HG02938 (cell line): Measurements from ENCODE around the gene CAMTA1.

ENCODE experiments used
- ATAC-seq: cut with Tn5 transposase; IDR thresholded peaks from one replicate; pipeline ENCODE4 v1.9.1; 2021; ENCODE audit warnings: mild to moderate bottlenecking, moderate library complexity; ENCODE audit not compliant: unreplicated experiment

CAMTA1 gene

DNA sequence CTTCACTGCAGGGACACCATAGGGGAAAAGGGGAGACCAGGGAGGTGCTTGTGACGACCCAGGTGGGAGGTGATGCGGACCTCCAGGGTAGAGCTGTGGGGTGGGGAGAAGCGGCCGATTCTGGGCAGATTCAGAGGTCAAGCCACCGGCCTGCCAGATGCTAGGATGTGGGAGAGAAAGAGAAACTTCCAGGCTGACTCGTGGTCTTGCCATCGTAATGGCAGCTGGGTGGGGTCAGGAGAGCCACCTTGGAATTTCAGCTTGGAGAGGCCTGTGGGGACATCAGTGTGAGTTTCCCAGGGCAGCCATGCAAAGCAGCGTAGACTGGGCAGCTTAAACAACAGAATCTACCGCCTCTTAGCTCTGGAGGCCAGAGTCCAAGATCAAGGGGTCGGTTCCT is 727.8 kb downstream of the CAMTA1 start:
- no peak for ATAC-seq

- ATAC-seq = no peak
Measured at GRCh38 chr1:7515175-7515574, 729.9 kb downstream of the CAMTA1 start.

DNA sequence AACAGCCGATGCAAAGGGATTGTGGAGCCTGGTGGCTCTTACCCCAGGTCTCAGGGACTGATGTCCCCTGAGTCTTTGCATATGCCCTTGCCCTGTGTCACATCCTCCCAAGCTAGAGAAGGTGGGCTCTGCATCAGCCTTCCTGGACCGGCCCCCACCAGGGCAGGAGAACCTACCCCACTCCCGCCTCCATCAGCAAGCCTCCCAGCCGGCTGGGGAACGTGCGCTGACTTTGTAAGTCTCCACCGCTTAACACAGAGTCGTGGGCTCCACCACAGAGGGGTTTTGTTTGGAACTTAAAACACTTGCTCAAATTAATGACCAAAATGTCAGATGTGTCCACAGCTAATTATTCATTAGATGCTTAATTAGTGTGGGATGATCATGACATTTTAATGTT is 730.6 kb downstream of the CAMTA1 start:
- ATAC-seq = no peak

DNA sequence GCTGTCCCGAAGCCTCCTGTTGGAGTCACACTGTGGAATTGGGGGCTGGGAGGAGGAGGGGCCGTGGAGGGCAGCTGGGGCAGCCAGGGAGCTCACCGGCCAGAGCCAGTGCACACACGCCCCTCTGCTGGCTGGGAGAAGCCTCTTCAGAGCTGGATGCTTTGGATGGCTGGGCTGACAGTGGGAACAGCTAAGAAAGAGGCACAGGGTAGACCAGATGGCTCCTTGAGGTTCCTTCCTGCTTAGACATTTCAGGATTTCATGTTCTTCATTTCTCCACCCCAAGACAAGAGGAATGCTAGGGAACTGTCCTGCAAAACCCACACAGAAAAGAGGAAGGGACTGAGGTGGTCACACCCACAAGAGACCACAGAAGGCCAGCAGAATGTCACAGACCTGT is 731.1 kb downstream of the CAMTA1 start:
- ATAC-seq = no peak

- ATAC-seq = no peak
Measured at GRCh38 chr1:7516929-7517328, 731.7 kb downstream of the CAMTA1 start.

- no peak for ATAC-seq
Measured at GRCh38 chr1:7517611-7518330, 732.5 kb downstream of the CAMTA1 start.

- no peak for ATAC-seq
Measured at GRCh38 chr1:7518411-7518810, 733.2 kb downstream of the CAMTA1 start.

DNA sequence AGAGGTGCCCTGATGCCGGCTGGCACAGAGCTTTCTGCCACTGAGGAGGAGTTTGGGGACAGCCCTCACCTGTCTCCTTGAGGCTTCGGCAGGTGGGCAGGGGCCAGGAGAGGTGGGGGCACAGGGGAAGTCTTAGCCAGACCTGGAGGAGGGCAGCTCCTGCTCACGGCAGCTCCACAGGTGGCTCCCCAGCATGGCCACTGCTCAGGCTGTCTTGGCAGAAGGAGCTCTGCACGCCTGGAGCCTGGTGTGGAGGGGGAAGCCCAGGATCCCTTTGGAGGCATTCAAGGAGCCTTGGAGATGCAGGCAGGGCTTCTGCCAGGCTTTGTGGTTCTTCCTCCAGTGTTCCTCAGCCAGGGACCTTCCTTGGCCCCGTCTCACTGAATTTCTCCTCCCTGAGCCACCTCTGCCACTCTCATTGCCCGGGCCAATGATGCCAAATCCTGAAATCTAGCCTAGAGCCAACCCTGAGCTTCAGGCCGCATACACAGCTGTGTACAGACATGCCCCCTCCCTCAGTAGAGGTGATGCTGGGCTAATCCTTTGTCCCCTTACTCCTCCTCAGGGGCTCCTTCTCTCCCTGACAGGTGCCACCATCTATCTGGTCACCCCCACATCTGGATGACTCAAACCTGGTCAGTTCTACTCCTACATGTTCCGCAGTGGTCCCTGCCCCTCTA is 734.1 kb downstream of the CAMTA1 start:
- ATAC-seq = no peak

GRCh38 chr1:7519861-7520395 is 734.7 kb downstream of the CAMTA1 start:
- ATAC-seq = no peak

DNA sequence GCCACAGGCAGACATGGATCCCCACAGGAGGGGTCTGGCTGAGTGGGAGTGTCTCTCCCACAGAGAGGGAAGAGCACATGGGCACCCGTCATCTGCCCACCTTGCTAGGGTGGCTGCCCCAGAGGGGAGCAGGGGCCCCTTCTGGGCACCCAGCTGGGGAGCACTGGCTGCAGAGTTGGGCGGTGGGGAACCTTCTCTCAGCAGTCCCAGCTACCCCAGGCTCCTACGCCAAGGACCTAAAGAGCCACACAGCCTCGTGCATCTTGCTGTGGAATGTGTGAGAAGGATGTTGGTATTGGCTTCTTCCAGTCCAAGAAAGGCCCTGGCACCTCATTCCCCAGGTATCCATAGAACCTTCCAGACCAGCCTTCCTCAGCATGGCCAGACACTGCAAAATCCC is 735.2 kb downstream of the CAMTA1 start:
- no peak for ATAC-seq

GRCh38 chr1:7524341-7525337 is 739.4 kb downstream of the CAMTA1 start:
- ATAC-seq = no peak

GRCh38 chr1:7525338-7526063 is 740.2 kb downstream of the CAMTA1 start:
- no peak for ATAC-seq

GRCh38 chr1:7526196-7526866 is 741.1 kb downstream of the CAMTA1 start:
- ATAC-seq = no peak

DNA sequence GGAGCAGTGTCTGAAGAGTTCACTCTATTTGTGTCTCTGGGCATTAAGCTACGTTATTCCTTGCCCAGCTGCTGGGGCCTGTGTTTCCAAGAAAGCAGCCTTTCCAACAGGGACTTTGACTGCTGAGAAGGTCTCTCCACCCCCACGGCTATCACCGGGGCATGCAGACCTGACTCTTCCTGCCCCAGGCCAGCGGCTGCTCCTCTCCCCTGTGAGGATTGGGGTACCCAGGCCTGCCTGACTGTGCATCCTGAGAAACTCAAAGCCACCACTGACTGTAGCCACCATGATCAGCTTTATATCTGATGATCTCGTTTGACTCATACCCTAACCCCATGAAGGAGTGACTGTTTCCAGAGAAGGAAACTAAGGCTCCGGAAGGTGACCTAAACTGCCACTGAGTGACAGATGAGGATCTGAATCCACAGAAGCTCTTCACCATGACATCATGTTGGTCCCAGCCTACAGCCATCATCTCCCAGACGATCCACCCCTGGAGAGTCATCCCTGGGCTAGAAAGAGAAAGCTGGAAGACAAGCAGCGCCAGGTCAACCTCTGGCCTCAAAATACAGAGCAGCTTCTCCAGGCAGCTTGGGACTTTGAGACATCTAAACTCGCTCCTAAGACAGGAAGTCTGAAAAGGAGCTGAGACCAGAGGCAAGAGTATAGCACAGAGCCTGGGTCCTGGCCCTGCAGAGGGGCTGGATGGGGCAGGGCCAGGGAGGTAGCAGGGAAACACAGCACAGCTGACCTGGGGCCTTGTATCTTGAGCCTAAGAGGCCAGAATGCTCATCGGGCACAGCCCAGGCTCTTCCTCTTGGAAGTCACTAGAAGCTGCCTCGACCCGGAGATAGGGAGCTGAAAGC is 741.8 kb downstream of the CAMTA1 start:
- no peak for ATAC-seq

DNA sequence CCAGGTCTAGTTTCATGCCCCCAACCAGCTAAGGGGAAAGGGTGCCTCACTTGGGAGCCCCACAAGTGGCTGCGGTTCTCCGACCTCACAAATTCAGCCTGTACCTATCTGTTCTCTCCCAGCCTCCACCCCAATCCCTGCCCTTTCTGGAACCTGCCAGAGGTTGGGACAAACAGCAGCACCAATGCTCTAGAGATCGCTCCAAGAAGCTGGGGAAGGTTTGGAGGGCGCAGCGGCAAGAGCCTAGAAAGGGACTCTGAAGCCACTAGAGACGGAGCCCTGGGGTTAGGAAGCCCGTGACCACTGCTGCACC is 742.4 kb downstream of the CAMTA1 start:
- no peak for ATAC-seq

GRCh38 chr1:7528386-7529198 is 743.3 kb downstream of the CAMTA1 start:
- no peak for ATAC-seq

GRCh38 chr1:7529917-7530316 is 744.7 kb downstream of the CAMTA1 start:
- ATAC-seq = no peak

- ATAC-seq = no peak
Measured at GRCh38 chr1:7531562-7532340, 746.5 kb downstream of the CAMTA1 start.
